Fibroblast of the aortic adventitia (primary cell): ENCODE measurements around the gene PSTPIP2. TPM values are rescaled to one million over a fixed set of nuclear protein-coding genes. Genes with fewer than 3 reads are reported as not detected.

Source experiments
- DNase-seq: peaks from one replicate; pipeline ENCODE4 v3.0.0-alpha.2; 2010; ENCODE audit warnings: low read depth
- H3K4me3 ChIP-seq: 2 replicates; pipeline ENCODE4 v1.5.1; 2011; ENCODE audit warnings: low read depth, mild to moderate bottlenecking, control low read depth, low read length, moderate library complexity
- total RNA-seq: library from RNA; depleted of rRNA; stranded (reverse); fragments of >200 nt; gene quantifications from 2 replicates; pipeline ENCODE4 v1.2.3, GENCODE V29; 2012; ENCODE audit warnings: low replicate concordance
- TF ChIP-seq, protein P1 (sequence below): IDR thresholded peaks from 2 replicates; pipeline ENCODE4 v1.5.1; 2011; ENCODE audit warnings: mild to moderate bottlenecking, low read length, control low read depth, inconsistent platforms; ENCODE audit not compliant: insufficient read depth

Gene PSTPIP2
- total RNA-seq, 1 donor: 6.4 TPM

DNA sequence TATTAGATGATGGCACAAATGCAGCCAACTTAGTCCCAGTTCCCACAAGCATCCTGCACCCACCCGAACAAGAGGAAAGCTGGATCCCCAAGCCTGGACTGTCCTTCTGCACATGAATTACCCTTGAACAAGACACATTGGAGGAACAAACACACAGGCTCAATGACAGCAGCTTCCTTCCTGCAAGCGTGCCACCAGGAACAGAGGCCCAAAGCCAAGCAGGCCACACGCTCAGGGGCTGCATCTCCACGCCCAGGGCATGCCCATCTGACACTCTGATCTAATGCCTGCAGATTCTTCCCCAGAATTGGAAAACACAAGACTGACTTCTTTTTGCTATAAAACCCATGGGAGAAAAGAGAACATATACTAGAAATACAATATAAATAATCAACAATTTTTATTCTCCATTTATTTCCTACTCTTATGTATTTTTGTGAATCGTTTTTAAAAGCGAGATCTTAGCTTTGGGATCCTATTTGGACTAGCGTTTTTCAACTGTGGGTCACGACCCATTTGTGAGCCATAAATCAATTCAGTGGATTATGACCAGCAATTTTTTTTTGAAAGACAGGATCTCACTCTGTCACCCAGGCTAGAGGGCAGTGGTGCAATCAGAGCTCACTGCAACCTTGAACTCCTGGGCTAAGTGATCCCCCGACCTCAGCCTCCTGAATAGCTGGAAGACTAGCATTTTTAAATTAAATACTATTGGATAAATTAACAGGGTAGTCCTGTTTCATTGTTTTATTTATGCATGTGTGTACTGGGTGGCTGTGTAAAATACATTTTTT is 34.4 kb downstream of the PSTPIP2 start:
- H3K4me3 ChIP-seq: no peak overlapping the region
- TF ChIP-seq, protein P1, sequence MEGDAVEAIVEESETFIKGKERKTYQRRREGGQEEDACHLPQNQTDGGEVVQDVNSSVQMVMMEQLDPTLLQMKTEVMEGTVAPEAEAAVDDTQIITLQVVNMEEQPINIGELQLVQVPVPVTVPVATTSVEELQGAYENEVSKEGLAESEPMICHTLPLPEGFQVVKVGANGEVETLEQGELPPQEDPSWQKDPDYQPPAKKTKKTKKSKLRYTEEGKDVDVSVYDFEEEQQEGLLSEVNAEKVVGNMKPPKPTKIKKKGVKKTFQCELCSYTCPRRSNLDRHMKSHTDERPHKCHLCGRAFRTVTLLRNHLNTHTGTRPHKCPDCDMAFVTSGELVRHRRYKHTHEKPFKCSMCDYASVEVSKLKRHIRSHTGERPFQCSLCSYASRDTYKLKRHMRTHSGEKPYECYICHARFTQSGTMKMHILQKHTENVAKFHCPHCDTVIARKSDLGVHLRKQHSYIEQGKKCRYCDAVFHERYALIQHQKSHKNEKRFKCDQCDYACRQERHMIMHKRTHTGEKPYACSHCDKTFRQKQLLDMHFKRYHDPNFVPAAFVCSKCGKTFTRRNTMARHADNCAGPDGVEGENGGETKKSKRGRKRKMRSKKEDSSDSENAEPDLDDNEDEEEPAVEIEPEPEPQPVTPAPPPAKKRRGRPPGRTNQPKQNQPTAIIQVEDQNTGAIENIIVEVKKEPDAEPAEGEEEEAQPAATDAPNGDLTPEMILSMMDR: no peak
- no peak for DNase-seq

DNA sequence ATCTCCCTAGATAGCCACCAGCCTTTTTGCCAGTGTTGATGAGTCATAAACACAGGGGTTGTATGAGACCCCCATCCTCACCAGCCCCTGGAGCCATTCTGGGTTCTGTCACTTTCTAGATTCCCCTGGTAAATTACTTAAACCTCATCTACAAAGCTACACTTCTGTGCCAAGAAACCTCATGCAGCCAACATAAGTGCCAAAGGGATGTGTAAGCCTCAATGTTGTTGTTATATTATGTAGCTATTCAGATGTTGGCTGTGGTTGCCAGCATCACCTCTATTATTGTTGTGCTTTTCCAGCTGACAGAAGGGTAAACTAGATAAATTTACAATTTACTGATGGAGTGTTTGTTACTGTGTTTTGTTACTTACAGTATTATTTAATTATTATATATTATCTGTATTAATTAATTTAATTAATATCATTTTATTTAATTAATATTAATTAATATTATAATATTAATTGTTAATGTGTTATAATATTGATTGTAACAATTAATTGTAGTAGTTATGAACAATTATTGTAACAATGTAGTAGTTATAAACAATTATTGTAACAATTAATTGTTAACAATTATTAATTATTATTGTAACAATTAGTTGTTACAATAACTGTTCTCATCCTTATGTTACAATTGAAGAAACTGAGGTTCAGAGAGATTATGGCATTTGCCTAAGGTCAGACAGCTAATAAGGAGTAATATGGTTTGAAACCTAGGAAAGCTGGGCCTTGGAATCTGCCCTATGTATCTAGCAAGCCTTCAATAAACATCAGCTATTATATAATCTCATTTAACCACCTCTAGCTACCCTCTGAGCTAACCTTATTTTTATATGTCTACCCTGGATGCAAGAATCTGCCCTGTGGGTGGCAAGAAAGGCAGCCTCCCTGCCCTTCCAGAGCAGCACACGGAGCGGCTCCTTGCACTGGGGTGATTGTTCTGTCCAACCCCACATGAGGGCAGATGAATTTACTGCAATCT is 36.1 kb downstream of the PSTPIP2 start:
- H3K4me3 ChIP-seq: no peak overlapping the region
- DNase-seq: peak; percentile 79
- TF ChIP-seq, protein P1: no peak

DNA sequence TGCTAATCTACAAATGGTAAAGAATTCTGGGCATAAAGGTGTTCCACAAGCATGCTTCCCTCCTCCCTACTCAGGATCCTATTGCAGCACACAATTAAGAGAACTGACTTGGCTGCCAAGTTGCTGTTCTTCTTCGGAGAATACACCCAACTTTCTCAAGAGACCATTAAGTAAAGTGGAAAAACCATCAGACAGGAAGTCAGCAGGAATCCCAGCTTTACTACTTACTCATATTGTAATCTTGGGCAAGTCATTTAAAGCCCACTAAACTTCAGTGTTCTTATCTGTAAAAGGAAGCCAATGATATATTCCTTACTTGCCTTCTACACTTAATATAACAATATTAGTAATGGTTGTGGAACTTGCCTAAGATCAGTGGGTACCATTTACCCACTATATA is 37.8 kb downstream of the PSTPIP2 start:
- TF ChIP-seq, protein P1: no peak
- peak; percentile 75 for DNase-seq
- H3K4me3 ChIP-seq: no peak overlapping the region

DNA sequence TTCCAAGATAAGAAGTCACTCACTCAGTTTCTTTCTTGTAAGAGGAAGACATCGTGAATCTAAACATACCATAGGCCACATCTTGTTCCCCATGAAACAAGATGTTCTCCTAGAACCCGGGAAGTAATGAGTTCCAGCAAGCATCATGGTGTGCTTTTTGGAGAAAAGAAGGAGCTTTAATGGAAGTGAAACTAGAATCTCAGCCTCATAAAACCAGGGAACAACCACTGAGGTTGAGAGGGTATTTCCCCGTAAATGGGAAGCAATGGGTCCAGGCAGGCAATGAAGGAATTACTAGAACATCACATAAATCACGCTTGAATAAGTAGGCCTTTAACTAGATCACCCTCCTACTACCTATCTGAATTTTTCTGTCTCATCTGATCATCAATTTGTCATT is 40.3 kb downstream of the PSTPIP2 start:
- no peak for DNase-seq
- TF ChIP-seq, protein P1: no peak
- H3K4me3 ChIP-seq: no peak overlapping the region

DNA sequence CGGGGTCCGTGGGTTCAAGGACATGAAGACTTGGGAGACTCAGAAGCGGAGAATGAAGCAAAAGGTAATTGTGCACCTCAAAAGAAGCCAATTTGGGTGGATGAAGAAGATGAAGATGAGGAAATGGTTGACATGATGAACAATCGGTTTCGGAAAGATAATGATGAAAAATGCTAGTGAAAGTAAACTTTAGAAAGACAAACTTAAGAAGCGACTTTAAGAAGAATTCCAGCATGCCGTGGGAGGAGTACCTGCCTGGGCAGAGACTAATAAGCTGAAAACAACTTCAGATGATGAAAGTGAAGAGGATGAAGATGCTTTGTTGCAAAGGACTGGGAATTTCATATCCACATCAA is 43.5 kb downstream of the PSTPIP2 start:
- no peak for DNase-seq
- peak overlapping the region; percentile 63 for H3K4me3 ChIP-seq
- TF ChIP-seq, protein P1: no peak

DNA sequence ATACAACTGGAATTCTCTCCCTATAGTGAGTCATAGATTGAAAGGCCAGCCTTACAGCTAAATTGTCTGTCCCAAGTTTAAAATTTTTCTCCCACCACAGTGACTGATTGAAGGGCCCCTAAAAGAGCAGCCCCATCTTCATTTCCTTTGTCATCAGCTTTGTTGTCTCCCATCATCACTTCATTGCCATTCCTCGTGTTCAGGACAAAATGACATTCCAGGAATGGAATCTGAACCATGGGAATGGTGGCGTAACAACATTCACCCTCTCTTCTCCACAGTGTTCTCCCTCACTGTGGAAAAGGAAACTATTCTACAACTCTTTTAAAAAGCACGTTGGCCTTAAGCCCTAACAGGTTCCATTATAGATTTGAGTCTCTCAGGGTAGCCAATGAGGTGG is 52.1 kb downstream of the PSTPIP2 start:
- DNase-seq: no peak
- H3K4me3 ChIP-seq: no peak overlapping the region
- TF ChIP-seq, protein P1: no peak
